ENCODE data around the gene KAZN.

GRCh38 chr1:14919289-14919688 is 320.8 kb downstream of the KAZN start:
- TF ChIP-seq CTCF (IDR thresholded peaks at IDR 0.05; ENCODE audit: insufficient read depth, low read depth, low read length) (no peak), EZH2 (IDR thresholded peaks at IDR 0.05; ENCODE audit: insufficient read depth, low read length) (no peak)
